HG03095 (cell line): ENCODE data around the gene SLF2.
A peak's percentile ranks its signal among the peaks of the same experiment; 100 is the strongest.

Source experiments
- ATAC-seq: cut with Tn5 transposase; IDR thresholded peaks from one replicate; pipeline ENCODE4 v1.9.1; 2021; ENCODE audit warnings: moderate library complexity; ENCODE audit not compliant: unreplicated experiment

The SLF2 gene

DNA sequence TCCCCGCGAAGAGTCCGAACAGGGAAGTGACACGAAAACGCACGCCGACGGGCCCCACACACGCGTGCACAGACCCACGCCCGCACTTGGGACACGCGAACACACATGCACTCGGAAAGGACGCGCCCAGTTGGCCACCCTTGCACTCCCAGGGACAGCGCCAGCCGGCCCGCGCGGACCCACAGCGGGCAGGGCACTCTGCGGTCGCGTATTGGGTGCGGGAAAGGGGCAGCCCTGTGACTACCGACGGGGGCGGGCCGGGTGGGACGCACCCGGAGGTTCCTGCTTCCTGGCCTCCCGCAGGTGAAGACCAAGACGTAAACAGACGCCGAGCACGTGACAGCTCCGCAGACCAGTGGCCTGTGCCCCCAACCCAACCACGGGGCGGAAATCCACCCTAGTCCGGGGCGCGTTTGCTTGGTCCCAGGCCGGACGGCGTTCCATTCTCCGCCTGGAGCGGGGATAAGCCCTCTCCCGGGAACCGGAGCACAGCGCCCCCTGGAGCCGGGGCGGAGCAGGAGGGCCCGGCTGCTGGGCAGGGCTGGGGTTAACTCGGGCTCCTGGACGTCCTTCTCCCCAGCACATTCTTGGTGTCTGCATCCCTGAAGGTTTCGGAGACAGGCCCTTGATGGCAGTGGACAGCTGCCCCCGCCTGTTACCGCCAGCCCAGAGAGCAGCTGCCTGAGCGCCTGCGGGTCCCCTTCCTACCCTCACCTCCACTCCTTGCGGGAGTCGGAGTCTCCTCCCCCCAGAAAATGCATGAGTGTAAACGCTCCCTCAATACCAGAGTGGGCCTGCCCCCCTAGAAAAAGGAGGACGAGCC, 84.8 kb downstream of the SLF2 start:
- ATAC-seq = no peak

DNA sequence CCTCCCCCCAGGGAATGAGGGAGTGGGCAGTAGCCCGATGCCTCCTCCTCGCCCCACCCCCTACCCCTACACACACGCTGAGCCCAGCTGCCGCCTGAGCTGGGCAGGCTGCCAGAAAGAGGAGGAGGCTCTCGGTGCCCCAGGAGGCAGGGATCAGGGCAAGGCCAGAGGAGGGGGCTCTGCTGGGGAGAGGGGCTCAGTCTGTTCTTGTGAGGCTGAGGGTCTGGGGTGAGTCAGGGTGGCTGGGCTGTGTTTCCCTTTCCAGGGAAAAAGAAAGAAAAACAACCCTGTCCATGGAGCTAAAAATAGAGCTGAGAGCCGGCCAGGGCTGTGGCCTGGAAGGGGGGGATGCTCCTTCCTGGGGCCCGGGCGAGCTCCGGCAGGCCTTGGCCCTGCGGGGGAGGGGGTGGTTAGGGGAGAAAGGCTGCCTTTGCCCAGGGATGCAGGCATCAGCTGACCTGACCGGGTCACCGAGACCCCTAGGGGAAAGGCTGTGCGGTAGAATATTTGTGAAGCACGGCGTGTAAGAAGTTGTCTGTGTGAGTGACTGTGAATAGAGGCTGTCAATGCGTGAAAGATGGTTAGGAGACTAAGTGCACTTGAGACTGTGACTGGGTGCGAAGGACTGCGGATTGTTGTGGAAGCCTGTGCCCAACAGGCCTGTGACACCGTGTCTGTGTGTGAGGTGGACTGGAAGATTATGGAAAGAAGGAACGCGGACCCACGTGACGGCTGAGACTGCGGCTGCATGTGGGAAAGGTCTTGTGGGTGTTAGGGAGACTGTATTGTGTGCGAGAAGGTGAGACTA, 85.6 kb downstream of the SLF2 start:
- no peak for ATAC-seq

DNA sequence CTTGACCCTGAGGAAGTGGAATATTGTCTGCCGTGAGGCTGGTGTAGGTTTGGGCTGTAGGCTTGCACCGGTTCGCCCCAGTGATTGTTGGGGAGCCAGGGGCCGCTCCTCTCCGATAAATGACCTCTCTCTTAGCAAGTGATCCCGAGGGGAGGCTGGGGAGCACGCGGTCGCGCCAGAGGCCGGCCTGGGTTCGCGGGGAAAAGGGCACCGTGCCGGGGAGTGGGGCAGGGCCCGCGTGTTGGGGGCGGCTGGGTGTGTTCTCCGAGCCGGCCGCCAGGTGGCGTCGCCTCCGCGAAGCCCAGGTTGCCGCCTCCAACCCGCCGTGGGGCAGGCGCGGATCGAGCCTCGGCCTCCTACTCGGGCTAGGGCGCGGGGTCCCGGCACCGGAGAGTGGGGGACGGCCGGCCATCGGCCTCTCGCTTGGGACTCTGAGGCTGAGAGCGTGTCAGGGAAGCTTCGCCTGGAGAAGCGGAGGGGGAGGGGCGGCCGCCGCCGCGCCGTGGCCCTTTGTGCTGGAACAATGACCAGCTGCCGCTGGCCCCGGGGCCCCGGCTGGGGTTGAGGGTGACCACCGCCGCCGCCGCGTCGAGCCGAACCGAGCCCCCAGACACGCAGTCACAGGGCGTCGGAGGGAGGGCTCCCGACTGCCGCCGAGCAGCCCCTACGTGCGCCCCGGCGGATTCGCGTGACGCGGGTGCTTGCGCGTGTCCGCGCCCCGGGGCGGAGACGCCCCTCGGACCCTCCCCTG, 86.4 kb downstream of the SLF2 start:
- ATAC-seq = peak; percentile 50

- no peak for ATAC-seq
Observed at GRCh38 chr10:100999742-101000126, 87.0 kb downstream of the SLF2 start, which contains the start of gene LZTS2. LZTS2 (plus strand) TSS chr10:100999808; CDS start chr10:101002539, 2,731 bp downstream.

DNA sequence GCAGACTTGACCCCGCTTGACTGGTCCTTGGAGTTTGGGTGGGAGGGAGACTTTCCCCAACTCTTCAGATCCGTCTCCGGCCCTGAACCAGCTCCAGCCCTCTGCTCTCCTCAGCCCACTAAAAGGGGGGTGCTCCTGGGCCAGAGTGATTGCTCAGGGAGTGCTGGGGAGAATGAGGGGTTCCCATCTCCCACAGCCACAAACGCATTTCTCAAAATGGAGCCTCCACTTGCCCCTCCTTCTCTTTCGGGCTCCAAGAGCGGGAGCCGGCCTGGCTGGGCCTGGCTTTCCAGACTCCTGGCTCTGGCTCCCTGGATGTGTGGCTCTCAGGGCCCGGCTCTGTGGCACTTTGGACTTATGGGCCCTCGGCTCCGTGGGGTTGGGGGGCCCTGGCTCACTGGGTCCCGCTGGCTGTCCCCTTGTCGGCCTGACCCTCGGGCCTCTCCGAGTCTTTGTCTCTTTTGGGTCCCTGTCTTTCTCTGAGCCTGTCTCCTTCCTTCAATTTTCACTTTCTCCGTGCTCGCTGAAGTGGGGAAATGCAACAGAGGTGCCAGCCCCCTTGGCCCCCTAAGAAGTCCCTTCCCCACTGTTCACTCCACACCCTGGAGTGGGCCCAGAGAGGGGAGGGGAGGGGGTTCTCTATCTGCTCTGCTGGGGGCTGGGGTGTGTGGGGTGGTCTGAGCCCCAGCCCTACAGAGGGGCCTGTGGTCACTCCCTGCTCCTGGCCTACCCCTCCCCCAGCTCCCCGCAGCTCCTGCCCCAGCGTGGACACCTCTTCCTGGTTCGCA, 87.6 kb downstream of the SLF2 start:
- ATAC-seq = no peak

- no peak for ATAC-seq
Observed at GRCh38 chr10:101000915-101001658, 88.3 kb downstream of the SLF2 start.

- no peak for ATAC-seq
Observed at GRCh38 chr10:101001659-101002035, 88.9 kb downstream of the SLF2 start.

DNA sequence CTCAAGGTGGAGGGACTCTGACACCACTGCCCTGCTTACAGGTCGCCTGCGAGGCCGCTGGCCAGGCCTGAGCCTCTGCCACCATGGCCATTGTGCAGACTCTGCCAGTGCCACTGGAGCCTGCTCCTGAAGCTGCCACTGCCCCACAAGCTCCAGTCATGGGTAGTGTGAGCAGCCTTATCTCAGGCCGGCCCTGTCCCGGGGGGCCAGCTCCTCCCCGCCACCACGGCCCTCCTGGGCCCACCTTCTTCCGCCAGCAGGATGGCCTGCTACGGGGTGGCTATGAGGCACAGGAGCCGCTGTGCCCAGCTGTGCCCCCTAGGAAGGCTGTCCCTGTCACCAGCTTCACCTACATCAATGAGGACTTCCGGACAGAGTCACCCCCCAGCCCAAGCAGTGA, 89.7 kb downstream of the SLF2 start:
- no peak for ATAC-seq

DNA sequence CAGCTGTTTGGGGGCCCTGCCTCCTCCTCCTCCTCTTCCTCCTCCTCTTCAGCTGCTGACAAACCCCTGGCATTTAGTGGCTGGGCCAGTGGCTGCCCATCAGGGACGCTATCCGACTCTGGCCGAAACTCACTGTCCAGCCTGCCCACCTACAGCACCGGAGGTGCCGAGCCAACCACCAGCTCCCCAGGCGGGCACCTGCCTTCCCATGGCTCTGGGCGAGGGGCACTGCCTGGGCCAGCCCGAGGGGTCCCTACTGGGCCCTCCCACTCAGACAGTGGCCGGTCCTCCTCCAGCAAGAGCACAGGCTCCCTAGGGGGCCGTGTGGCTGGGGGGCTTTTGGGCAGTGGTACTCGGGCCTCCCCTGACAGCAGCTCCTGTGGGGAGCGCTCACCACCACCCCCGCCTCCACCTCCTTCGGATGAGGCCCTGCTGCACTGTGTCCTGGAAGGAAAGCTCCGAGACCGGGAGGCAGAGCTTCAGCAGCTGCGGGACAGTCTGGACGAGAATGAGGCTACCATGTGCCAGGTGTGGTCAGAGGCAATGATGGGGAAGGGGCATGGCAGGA, 91.0 kb downstream of the SLF2 start:
- no peak for ATAC-seq

DNA sequence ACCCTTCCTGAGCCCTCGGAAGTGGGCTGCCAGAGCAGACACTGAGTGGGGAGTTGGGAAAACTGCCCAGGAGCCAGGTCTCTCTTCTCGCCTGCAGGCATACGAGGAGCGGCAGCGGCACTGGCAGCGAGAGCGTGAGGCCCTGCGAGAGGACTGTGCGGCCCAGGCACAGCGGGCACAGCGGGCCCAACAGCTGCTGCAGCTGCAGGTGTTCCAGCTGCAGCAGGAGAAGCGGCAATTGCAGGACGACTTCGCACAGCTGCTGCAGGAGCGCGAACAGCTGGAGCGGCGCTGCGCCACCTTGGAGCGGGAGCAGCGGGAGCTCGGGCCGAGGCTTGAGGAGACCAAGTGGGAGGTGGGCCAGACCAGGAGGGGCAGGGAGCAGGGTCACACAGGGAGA, 92.6 kb downstream of the SLF2 start:
- no peak for ATAC-seq

DNA sequence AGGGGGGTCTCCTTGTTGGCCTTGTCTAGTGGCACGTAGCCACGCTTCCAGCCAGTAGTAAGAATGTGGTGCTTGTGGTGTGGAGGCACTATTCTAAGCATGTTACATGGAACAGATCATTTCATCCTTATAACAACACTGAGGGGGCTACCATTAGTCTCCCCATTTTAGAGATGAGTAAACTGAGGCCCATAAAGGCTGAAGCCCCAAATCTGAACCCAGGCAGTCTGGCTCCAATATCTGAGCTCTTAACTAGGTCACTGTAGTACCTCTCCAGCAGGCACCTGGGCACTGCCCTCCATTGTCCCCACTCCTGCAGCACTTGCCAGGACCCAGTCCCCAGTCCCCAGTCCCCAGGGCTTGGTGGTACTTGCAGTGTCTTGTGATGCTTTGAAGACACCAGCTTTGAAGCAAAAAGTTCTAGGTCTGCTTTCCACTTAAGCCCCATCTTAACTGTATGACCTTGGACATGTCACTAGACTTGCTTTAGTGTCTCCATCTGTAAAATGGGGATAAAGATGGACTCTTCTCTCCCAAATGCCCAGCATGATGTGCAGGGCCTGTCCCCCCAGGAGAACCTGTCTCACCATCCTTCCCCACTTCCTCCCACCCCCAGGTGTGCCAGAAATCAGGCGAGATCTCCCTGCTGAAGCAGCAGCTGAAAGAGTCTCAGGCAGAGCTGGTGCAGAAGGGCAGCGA, 93.3 kb downstream of the SLF2 start:
- ATAC-seq = no peak

DNA sequence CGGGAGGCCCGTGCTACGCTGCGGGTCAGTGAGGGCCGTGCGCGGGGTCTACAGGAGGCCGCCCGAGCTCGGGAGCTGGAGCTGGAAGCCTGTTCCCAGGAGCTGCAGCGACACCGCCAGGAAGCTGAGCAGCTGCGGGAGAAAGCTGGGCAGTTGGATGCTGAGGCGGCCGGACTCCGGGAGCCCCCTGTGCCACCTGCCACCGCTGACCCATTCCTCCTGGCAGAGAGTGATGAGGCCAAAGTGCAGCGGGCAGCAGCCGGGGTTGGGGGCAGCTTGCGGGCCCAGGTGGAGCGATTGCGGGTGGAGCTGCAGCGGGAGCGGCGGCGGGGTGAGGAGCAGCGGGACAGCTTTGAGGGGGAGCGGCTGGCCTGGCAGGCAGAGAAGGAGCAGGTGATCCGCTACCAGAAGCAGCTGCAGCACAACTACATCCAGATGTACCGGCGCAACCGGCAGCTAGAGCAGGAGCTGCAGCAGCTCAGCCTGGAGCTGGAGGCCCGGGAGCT, 93.9 kb downstream of the SLF2 start:
- no peak for ATAC-seq

GRCh38 chr10:101007099-101007711, 94.4 kb downstream of the SLF2 start:
- no peak for ATAC-seq

DNA sequence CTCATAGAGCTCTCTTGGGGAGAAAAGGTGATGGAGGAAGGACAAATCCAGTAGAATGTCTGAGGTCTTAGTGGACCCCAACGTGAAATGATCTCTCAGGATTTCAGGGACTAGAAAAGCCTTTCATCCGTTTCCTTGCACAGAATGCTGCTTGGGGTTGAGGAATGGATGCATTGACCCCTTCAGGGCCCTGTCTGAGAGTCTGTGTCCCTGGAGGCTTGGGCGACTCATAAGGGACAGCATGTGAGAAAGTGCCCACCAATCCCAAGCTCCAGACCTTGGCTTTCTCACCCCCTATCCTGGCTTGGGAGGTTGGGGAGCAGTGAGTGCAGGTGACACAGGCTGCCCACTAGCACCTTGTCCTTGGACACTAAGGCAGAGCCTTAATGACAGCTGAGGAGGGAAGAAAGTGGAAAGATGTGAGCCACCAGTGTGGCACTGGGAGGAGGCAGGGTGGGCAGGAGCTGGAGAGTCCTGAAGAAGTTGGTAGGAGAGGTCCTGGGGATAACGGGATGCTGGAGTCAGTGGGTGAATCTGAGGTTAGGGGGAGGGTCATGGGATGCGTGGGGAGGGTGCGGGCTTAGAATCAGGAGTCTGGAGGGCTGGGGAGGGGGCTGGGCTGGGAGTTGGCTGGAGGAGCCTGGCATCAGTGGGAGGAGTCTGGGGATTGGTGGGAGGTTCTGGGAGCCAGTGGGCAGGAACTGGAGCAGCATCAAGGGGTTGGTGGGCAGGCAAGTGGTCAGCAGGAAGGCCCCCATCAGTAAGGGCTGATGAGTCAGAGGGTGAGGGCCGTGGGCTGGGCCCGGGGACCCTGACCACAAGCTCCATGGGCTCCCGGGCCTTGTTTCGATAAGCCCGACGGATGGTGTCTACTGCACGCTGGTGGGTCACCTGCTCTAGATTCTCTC, 95.4 kb downstream of the SLF2 start:
- no peak for ATAC-seq

DNA sequence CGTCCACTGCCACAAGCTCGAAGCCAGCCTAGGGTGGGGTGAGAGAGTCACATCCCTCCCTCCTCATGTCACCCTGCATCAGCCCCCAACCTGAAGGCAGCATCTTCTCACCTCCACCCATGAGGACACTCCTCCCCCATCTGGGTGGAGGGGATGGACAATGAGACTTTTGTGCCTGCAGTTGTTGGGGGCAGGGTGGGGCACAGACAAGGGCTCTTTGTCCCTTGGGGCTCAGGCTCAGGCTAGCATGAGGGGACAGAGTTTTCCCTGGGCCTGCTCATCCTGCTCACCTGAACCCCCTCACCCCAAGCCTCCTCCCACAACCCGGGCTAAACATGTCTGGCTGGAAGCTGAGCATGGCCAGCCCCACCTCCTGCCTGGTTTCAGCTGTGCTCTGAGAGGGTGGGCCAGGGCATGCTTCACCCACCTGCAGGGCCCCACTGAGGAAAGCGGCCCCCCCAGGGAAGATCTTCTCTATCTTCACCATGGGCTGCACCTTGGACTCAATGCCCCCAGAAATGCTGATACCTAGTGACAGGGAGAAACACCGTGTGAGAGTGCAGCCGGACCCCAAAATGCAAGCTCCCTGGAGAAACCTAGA, 96.2 kb downstream of the SLF2 start:
- no peak for ATAC-seq

DNA sequence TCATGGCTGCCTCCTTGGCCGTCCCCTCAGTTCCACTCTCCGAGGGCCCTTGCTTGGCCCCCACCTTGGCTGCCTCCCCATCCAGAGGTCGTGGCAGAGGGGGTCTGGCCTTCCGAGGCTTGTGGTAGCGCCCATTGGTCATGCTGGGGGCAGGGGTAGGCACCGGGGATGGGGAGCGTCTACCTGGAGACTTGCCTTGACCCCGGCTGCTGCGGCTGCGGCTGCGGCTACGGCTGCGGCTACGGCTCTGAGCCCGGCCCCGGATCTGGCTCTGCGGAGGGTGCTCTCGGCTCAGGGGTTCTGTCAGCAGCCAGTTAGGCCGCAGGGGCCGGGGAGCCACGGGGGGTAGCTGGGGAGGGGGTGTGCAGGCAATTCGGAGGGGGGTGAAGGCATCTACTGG, 97.6 kb downstream of the SLF2 start:
- no peak for ATAC-seq
